GM12878 (cell line): ENCODE data around the gene STARD3. TPM values are rescaled to one million over a fixed set of nuclear protein-coding genes. Genes with fewer than 3 reads are reported as not detected.

Source experiments
- ASH2L ChIP-seq: fragments of 300-600, 200-600 bp; sonication (generic); IDR thresholded peaks from 2 replicates; pipeline ENCODE4 v1.6.1; 2017; ENCODE audit warnings: low read depth, mild to moderate bottlenecking, borderline replicate concordance
- GABPA ChIP-seq: IDR thresholded peaks from 2 replicates; pipeline ENCODE4 v1.6.1; 2014; ENCODE audit warnings: antibody characterized with exemption, low read depth, mild to moderate bottlenecking, inconsistent platforms
- MYB ChIP-seq: fragments of 150-350 bp; IDR thresholded peaks from 2 replicates; pipeline ENCODE4 v1.6.1; 2014; ENCODE audit warnings: mild to moderate bottlenecking, low read depth, low read length, borderline replicate concordance
- RELA ChIP-seq: fragments of 450-650 bp; IDR thresholded peaks from 2 replicates; pipeline ENCODE4 v1.8.0; 2014; ENCODE audit warnings: borderline replicate concordance; ENCODE audit not compliant: partially characterized antibody
- RUNX3 ChIP-seq: IDR thresholded peaks from 2 replicates; pipeline ENCODE4 v1.6.1; 2012; ENCODE audit warnings: low read length, inconsistent platforms
- SMAD5 ChIP-seq: IDR thresholded peaks from 2 replicates; pipeline ENCODE4 v1.6.1; 2016; ENCODE audit warnings: antibody characterized with exemption, low read depth
- YY1 ChIP-seq: IDR thresholded peaks from 2 replicates; pipeline ENCODE4 v1.6.1; 2011; ENCODE audit warnings: low read depth, mild to moderate bottlenecking, low read length
- polyA plus RNA-seq, 11 experiments: library from polyadenylated mRNA; depleted of rRNA in 4 of 11; unstranded in 6 of 11; stranded (reverse) in 5 of 11; fragments of >200 nt; fragmentation: Nextera tagmentation in 4 of 11; fragmentation: Illumina TruSeq in 1 of 11; extraction: Ambion mirVana in 4 of 11; extraction: Trizol in 1 of 11; gene quantifications; 1 replicate in 1 of 11; 2 replicates in 10 of 11; pipeline versions ENCODE4 v1.2.1 to v1.2.3, GENCODE V29; 2011 to 2016; ENCODE audit warnings: inconsistent platforms in 2 of 11, missing spikeins in 2 of 11, low read depth in 1 of 11
- total RNA-seq, 4 experiments: library from RNA; depleted of rRNA in 3 of 4; stranded (reverse); fragments of >200 nt in 3 of 4; fragmentation: Illumina TruSeq in 1 of 4; extraction: Trizol in 1 of 4; gene quantifications; 2 replicates each; pipeline versions ENCODE4 v1.2.1 to v1.2.3, GENCODE V29; 2013 to 2021
- TF ChIP-seq, protein P1 (sequence below): fragments of 450-650 bp; formaldehyde crosslinking; IDR thresholded peaks from 2 replicates; pipeline ENCODE4 v1.4.0; 2022; ENCODE audit warnings: mild to moderate bottlenecking, moderate library complexity
- TF ChIP-seq, protein P2 (sequence below): IDR thresholded peaks from 2 replicates; pipeline ENCODE4 v1.6.1; 2012; ENCODE audit warnings: improper control_type of control experiment, low read depth, low read length; ENCODE audit not compliant: insufficient replicate concordance

Gene STARD3
- total and polyA plus RNA-seq, 10 of the 15 experiments (the other 5 are each of a cell fraction or from before 2014, with no cell fraction given): 0.08 to 62.7 (median 27.5) TPM

DNA sequence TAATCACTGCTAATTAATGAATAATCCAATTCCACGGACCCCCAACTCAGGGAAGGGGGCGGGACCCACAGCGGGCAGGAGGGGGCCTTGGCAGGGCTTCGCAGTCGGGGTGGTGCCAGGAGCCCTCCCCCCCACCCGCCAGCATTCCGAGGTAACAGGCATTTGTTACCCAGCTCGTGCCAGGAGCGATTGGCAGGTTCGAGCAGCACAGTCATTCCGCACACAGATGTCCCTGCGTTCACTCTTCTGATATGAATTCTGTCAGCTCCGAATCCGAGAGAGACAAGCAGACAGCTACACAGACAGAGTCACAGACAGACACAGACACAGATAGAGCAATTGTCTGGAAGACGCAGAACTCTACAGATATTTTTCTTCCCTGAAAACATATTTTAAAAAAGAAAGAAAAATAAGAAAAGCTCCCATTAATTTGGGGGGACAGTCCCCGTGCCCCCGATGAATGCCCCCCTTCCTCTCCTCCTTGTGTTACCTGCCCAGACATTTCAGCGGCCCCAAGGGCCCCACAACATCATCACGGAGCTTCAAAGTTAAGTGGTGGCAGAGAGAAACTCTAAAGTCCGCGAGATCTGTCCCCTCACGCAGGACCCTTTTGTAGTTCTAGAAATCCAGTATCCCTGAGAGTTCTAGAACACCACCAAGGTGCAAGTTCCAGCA is 39.4 kb upstream of the STARD3 start (continued):
- TF ChIP-seq, protein P1, sequence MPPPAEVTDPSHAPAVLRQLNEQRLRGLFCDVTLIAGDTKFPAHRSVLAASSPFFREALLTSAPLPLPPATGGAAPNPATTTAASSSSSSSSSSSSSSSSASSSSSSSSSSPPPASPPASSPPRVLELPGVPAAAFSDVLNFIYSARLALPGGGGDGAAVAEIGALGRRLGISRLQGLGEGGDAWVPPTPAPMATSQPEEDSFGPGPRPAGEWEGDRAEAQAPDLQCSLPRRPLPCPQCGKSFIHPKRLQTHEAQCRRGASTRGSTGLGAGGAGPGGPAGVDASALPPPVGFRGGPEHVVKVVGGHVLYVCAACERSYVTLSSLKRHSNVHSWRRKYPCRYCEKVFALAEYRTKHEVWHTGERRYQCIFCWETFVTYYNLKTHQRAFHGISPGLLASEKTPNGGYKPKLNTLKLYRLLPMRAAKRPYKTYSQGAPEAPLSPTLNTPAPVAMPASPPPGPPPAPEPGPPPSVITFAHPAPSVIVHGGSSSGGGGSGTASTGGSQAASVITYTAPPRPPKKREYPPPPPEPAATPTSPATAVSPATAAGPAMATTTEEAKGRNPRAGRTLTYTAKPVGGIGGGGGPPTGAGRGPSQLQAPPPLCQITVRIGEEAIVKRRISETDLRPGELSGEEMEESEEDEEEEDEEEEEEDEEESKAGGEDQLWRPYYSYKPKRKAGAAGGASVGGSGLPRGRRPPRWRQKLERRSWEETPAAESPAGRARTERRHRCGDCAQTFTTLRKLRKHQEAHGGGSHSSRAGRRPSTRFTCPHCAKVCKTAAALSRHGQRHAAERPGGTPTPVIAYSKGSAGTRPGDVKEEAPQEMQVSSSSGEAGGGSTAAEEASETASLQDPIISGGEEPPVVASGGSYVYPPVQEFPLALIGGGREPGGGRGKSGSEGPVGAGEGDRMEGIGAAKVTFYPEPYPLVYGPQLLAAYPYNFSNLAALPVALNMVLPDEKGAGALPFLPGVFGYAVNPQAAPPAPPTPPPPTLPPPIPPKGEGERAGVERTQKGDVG (CRISPR knock-in tag): no peak
- no peak for TF ChIP-seq YY1
- no peak for TF ChIP-seq RUNX3
- TF ChIP-seq SMAD5: no peak
- no peak for TF ChIP-seq ASH2L
- TF ChIP-seq, protein P2, sequence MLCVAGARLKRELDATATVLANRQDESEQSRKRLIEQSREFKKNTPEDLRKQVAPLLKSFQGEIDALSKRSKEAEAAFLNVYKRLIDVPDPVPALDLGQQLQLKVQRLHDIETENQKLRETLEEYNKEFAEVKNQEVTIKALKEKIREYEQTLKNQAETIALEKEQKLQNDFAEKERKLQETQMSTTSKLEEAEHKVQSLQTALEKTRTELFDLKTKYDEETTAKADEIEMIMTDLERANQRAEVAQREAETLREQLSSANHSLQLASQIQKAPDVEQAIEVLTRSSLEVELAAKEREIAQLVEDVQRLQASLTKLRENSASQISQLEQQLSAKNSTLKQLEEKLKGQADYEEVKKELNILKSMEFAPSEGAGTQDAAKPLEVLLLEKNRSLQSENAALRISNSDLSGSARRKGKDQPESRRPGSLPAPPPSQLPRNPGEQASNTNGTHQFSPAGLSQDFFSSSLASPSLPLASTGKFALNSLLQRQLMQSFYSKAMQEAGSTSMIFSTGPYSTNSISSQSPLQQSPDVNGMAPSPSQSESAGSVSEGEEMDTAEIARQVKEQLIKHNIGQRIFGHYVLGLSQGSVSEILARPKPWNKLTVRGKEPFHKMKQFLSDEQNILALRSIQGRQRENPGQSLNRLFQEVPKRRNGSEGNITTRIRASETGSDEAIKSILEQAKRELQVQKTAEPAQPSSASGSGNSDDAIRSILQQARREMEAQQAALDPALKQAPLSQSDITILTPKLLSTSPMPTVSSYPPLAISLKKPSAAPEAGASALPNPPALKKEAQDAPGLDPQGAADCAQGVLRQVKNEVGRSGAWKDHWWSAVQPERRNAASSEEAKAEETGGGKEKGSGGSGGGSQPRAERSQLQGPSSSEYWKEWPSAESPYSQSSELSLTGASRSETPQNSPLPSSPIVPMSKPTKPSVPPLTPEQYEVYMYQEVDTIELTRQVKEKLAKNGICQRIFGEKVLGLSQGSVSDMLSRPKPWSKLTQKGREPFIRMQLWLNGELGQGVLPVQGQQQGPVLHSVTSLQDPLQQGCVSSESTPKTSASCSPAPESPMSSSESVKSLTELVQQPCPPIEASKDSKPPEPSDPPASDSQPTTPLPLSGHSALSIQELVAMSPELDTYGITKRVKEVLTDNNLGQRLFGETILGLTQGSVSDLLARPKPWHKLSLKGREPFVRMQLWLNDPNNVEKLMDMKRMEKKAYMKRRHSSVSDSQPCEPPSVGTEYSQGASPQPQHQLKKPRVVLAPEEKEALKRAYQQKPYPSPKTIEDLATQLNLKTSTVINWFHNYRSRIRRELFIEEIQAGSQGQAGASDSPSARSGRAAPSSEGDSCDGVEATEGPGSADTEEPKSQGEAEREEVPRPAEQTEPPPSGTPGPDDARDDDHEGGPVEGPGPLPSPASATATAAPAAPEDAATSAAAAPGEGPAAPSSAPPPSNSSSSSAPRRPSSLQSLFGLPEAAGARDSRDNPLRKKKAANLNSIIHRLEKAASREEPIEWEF: no peak
- no peak for TF ChIP-seq RELA
- no peak for TF ChIP-seq MYB
- TF ChIP-seq GABPA: no peak
